GM19438 (cell line): ENCODE data around the gene CENPC.
A peak's percentile ranks its signal among the peaks of the same experiment; 100 is the strongest.
"Not testable (repeated sequence)": the region's sequence is repeated elsewhere in the genome, so short reads cannot be mapped to it uniquely, and the experiment has no call there.

Experiments
- ATAC-seq: cut with Tn5 transposase; IDR thresholded peaks from one replicate; pipeline ENCODE4 v1.9.1; 2021; ENCODE audit warnings: low read depth; ENCODE audit not compliant: unreplicated experiment

CENPC gene

GRCh38 chr4:67554096-67554495 is 8.8 kb upstream of the CENPC start:
- no peak for ATAC-seq

GRCh38 chr4:67552146-67552792 is 7.0 kb upstream of the CENPC start:
- not testable (repeated sequence) for ATAC-seq

GRCh38 chr4:67550857-67551256 is 5.6 kb upstream of the CENPC start:
- peak; percentile 43 for ATAC-seq

GRCh38 chr4:67550451-67550850 is 5.1 kb upstream of the CENPC start:
- peak; percentile 44 for ATAC-seq

GRCh38 chr4:67549123-67549522 is 3.8 kb upstream of the CENPC start:
- ATAC-seq: no peak

DNA sequence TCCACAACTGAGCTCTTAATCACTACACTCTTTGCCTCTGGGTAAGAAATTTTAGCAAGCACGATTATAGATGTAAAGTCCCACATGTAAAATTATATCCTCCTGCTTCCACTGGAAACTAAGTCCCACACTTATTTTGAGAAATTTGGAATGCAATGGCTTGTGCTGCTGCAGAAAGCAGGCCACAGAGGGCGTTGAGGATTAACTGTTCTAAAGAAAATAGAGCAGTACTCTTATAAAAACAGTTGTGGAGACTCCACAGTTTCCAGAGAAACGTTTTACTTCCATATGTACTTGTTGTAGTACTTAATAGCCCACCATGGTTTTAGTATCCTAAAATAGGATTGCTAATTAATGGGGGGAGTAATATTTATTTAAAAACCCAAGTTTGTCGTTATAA is 1.7 kb upstream of the CENPC start:
- ATAC-seq: no peak

- ATAC-seq: no peak
Measured at GRCh38 chr4:67546004-67546356, 677 bp upstream of the CENPC start.

GRCh38 chr4:67542076-67542475 is 3.2 kb downstream of the CENPC start:
- no peak for ATAC-seq

- no peak for ATAC-seq
Measured at GRCh38 chr4:67539830-67540229, 5.5 kb downstream of the CENPC start.

- ATAC-seq: no peak
Measured at GRCh38 chr4:67535280-67535840, 9.9 kb downstream of the CENPC start.

DNA sequence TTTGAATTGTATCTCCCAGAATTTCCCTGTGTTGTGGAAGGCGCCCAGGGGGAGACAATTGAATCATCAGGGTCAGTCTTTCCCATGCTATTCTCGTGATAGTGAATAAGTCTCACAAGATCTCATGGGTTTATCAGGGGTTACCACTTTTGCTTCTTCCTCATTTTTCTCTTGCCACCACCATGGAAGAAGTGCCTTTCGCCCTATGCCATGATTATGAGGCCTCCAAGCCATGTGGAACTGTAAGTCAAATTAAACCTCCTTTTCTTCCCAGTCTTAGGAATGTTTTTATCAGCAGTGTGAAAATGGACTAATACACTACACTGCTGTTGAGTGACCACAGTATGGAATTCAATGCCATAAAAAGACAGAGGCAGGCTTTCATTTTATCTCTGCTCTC is 12.2 kb downstream of the CENPC start:
- no peak for ATAC-seq

GRCh38 chr4:67532397-67532796 is 12.9 kb downstream of the CENPC start:
- not testable (repeated sequence) for ATAC-seq

- no peak for ATAC-seq
Measured at GRCh38 chr4:67531379-67531962, 13.8 kb downstream of the CENPC start.

- ATAC-seq: not testable (repeated sequence)
Measured at GRCh38 chr4:67524140-67524539, 21.2 kb downstream of the CENPC start.

GRCh38 chr4:67522851-67523671 is 22.2 kb downstream of the CENPC start:
- ATAC-seq: no peak

DNA sequence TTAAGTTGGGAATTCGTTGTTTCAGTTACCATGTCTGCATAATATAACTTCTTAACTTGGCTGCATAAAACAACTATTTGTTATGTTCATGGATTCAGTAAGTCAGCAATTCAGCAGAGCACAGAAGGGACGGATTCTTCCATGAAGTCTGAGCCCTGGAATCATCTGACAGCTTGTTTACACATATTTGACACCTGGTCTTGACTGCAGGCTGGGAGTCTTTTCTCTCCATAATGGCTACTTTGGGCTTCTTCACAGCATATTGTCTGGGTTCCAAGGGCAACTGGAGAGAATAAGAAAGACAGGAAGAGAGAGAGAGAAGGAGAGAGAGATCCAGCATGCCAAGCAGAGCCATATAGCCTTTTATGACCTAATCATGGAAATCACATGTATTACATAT is 23.1 kb downstream of the CENPC start:
- no peak for ATAC-seq

DNA sequence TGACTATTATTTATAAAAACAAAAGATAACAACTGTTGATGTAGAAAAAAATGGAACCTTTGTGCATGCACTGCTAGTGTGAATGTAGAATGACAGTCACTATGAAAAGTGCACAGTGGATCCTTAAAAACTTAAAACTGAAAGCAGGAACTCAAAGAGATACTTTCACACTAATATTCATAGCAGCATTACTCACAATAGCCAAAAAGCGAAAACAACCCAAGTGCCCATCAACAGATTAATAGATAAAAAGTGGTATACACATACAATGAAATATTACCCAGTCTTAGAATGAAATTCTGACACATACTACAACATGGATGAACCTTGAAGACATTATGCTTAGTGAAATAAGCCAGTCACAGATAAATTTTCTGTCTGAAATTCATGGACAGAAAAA is 23.8 kb downstream of the CENPC start:
- ATAC-seq: no peak

GRCh38 chr4:67520141-67520540 is 25.2 kb downstream of the CENPC start:
- no peak for ATAC-seq

DNA sequence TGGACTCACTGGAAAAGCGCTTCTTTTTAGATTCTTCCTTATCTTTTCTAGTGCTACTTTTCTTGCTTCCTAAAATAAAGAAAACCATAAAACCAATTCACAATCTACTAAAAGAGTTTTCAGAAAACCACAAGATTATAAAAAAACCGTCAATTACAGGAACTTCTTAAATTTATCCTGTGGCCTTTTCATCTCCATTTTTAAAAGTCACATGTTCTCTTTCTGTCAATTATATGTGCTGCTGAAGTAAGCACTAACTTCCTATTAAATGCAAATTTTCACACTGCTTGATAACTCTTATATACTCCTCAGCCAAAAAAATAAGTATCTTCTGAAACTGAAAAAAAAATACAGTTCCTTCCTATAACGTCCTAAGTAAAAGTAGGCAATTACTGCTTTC is 32.8 kb downstream of the CENPC start:
- ATAC-seq: no peak

DNA sequence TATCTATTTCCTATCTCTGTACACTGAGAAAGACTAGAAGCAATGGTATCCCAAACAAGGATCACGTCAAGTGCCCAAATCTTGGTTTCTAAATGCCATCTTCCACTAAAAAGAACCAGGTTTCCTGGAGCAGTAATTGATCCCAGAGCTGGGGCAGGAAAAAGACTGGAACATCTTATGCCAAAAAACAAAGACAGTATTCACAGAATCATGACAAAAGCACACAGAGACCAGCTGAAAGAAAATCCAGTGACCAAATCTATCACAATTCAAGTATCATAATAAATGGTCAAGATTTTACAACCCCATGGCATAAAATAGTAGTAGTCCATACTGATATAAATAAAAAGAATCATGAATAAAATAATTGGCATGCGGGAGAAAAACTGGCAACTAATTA is 44.9 kb downstream of the CENPC start:
- ATAC-seq: no peak

GRCh38 chr4:67499799-67500198 is 45.5 kb downstream of the CENPC start:
- peak; percentile 76 for ATAC-seq
